WTC11 (cell line): ENCODE results near the gene SIRT5. TPM values are rescaled to one million over a fixed set of nuclear protein-coding genes. Genes with fewer than 3 reads are reported as not detected.
A peak's percentile ranks its signal among the peaks of the same experiment; 100 is the strongest.

Experiments
- ATAC-seq: fragments of 200-7000 bp; cut with Tn5 transposase; 2 replicates; pipeline ENCODE4 v1.10.0; 2021; ENCODE audit warnings: mild to moderate bottlenecking, moderate library complexity
- CTCF ChIA-PET: fragments of 300-600 bp; sonication (Branson Sonifier 250); formaldehyde crosslinking; loops from one replicate; lab custom pipeline; 2021; ENCODE audit warnings: antibody characterized with exemption; lab: Charles Lee
- POLR2A ChIA-PET: fragments of 350-600 bp; sonication (Branson Sonifier 250); formaldehyde crosslinking; loops from one replicate; lab custom pipeline; 2021; ENCODE audit warnings: antibody characterized with exemption; lab: Charles Lee
- DNase-seq: peaks from one replicate; pipeline ENCODE4 v3.0.0; 2021; ENCODE audit warnings: low spot score
- H3K27ac Mint-ChIP-seq: 2 replicates; pipeline ENCODE4 v1.8.0; 2021; ENCODE audit warnings: mixed read lengths
- H3K27me3 Mint-ChIP-seq: 2 replicates; pipeline ENCODE4 v1.8.0; 2021; ENCODE audit warnings: low read depth, mild to moderate bottlenecking, moderate library complexity, mixed read lengths
- H3K36me3 Mint-ChIP-seq: 2 replicates; pipeline ENCODE4 v1.8.0; 2021; ENCODE audit warnings: mixed read lengths
- H3K4me1 Mint-ChIP-seq: 2 replicates; pipeline ENCODE4 v1.8.0; 2022; ENCODE audit warnings: mixed read lengths
- H3K4me3 Mint-ChIP-seq: 2 replicates; pipeline ENCODE4 v1.8.0; 2021; ENCODE audit warnings: mild to moderate bottlenecking, moderate library complexity, mixed read lengths
- H3K9me3 Mint-ChIP-seq: 2 replicates; pipeline ENCODE4 v1.8.0; 2021; ENCODE audit warnings: mixed read lengths
- CREM ChIP-seq: sonication (generic); formaldehyde crosslinking; IDR thresholded peaks from 2 replicates; pipeline ENCODE4 v1.8.1; 2022; ENCODE audit warnings: mild to moderate bottlenecking, missing genetic modification reagents, moderate library complexity
- FOXJ3 ChIP-seq: sonication (generic); formaldehyde crosslinking; IDR thresholded peaks from 2 replicates; pipeline ENCODE4 v1.9.0; 2021; ENCODE audit warnings: missing genetic modification reagents, mild to moderate bottlenecking, borderline replicate concordance
- NR2C2 ChIP-seq: sonication (generic); formaldehyde crosslinking; IDR thresholded peaks from 2 replicates; pipeline ENCODE4 v1.8.0; 2022; ENCODE audit warnings: mild to moderate bottlenecking, missing genetic modification reagents
- SP1 ChIP-seq: sonication (generic); formaldehyde crosslinking; conservative IDR thresholded peaks from 2 replicates; pipeline ENCODE4 v1.8.1; 2022; ENCODE audit warnings: missing genetic modification reagents
- ZNF121 ChIP-seq: sonication (generic); formaldehyde crosslinking; IDR thresholded peaks from 2 replicates; pipeline ENCODE4 v1.8.0; 2023; ENCODE audit warnings: missing genetic modification reagents
- ZNF263 ChIP-seq: sonication (generic); formaldehyde crosslinking; IDR thresholded peaks from 2 replicates; pipeline ENCODE4 v1.8.1; 2022; ENCODE audit warnings: low read depth, mild to moderate bottlenecking, moderate library complexity, missing genetic modification reagents
- ZNF416 ChIP-seq: fragments of 250-450 bp; sonication (Bioruptor Pico); IDR thresholded peaks from 2 replicates; pipeline ENCODE4 v1.9.0; 2021; ENCODE audit warnings: mild to moderate bottlenecking, inconsistent platforms
- total RNA-seq: library from RNA; stranded (reverse); gene quantifications from 3 replicates; pipeline ENCODE4 v1.2.3, GENCODE V29; 2021
- TF ChIP-seq, protein P1 (sequence below): sonication (generic); formaldehyde crosslinking; conservative IDR thresholded peaks from 2 replicates; pipeline ENCODE4 v1.8.1; 2022; ENCODE audit warnings: mild to moderate bottlenecking, missing genetic modification reagents
- TF ChIP-seq, protein P2 (sequence below): sonication (generic); formaldehyde crosslinking; IDR thresholded peaks from 2 replicates; pipeline ENCODE4 v1.8.0; 2022; ENCODE audit warnings: mild to moderate bottlenecking, missing genetic modification reagents
- TF ChIP-seq, protein P3 (sequence below): sonication (generic); formaldehyde crosslinking; IDR thresholded peaks from 2 replicates; pipeline ENCODE4 v1.8.1; 2023; ENCODE audit warnings: mild to moderate bottlenecking, missing genetic modification reagents, moderate library complexity
- TF ChIP-seq, protein P4 (sequence below): sonication (generic); formaldehyde crosslinking; IDR thresholded peaks from 2 replicates; pipeline ENCODE4 v1.8.1; 2023; ENCODE audit warnings: mild to moderate bottlenecking, missing genetic modification reagents, moderate library complexity
- TF ChIP-seq, protein P5 (sequence below): sonication (generic); formaldehyde crosslinking; IDR thresholded peaks from 2 replicates; pipeline ENCODE4 v1.8.1; 2022; ENCODE audit warnings: mild to moderate bottlenecking, missing genetic modification reagents, moderate library complexity, borderline replicate concordance
- TF ChIP-seq, protein P6 (sequence below): sonication (generic); formaldehyde crosslinking; IDR thresholded peaks from 2 replicates; pipeline ENCODE4 v1.8.1; 2023; ENCODE audit warnings: mild to moderate bottlenecking, missing genetic modification reagents, borderline replicate concordance
- TF ChIP-seq, protein P7 (sequence below): fragments of 200-600 bp; IDR thresholded peaks from 2 replicates; pipeline ENCODE4 v1.8.0; 2022; ENCODE audit warnings: antibody characterized with exemption

Gene SIRT5
- total RNA-seq, 1 experiment from 2014 or later, result 11.8 TPM

DNA sequence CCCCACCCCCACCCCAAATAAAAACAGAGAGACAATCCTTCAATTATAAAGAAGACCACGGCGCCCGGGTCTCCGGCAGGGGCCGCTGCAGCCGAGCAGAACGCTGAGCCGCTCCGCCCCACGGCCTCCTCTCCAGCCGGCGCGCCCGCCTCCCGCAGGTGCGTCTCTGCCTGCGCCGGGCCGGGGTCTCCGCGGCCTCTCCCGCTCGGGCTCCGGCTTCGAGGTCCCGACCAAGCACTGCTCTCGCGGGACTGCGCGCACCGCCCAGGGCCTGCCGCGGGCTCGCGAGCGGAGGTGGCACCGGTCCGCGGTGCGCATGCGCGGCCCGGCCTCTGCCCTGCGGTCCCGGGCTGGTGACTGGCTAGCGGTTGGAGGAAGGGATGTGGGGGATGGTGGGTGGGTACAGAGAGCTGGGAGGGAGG, 241 bp upstream of the SIRT5 start (continued):
- TF ChIP-seq, protein P1, sequence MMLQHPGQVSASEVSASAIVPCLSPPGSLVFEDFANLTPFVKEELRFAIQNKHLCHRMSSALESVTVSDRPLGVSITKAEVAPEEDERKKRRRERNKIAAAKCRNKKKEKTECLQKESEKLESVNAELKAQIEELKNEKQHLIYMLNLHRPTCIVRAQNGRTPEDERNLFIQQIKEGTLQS (CRISPR knock-in tag), result no peak
- TF ChIP-seq ZNF416 (CRISPR knock-in tag) (no peak), NR2C2 (no peak), ZNF121 (peak; percentile 94), CREM (CRISPR knock-in tag) (peak; percentile 14; the same call in 1 of the 2 replicates), FOXJ3 (CRISPR knock-in tag) (no peak), SP1 (CRISPR knock-in tag) (peak; percentile 54; the same call in 1 of the 2 replicates), ZNF263 (no peak)
- TF ChIP-seq, protein P2, sequence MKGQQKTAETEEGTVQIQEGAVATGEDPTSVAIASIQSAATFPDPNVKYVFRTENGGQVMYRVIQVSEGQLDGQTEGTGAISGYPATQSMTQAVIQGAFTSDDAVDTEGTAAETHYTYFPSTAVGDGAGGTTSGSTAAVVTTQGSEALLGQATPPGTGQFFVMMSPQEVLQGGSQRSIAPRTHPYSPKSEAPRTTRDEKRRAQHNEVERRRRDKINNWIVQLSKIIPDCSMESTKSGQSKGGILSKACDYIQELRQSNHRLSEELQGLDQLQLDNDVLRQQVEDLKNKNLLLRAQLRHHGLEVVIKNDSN (CRISPR knock-in tag), result no peak; the same call in 1 of the 2 replicates
- TF ChIP-seq, protein P3, sequence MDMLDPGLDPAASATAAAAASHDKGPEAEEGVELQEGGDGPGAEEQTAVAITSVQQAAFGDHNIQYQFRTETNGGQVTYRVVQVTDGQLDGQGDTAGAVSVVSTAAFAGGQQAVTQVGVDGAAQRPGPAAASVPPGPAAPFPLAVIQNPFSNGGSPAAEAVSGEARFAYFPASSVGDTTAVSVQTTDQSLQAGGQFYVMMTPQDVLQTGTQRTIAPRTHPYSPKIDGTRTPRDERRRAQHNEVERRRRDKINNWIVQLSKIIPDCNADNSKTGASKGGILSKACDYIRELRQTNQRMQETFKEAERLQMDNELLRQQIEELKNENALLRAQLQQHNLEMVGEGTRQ (CRISPR knock-in tag), result no peak
- TF ChIP-seq, protein P4, sequence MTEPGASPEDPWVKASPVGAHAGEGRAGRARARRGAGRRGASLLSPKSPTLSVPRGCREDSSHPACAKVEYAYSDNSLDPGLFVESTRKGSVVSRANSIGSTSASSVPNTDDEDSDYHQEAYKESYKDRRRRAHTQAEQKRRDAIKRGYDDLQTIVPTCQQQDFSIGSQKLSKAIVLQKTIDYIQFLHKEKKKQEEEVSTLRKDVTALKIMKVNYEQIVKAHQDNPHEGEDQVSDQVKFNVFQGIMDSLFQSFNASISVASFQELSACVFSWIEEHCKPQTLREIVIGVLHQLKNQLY (CRISPR knock-in tag), result no peak
- TF ChIP-seq, all 79 proteins: peak for 8

DNA sequence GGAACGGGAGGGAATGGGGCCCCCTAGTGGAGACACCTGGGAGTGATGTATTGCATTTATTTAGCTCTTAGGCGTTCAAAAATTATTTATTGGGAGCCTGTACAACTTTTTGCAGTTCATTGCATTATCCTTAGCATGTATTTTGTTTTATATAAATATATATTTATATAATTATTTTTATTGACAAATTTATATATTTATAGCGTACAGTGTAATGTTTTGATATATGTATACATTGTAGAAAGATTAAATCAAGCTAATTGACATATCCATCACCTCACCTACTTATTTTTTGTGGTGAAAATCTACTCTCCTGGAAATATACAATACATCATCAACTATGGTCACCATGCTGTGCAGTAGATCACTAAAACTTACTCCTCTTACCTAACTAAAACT, 975 bp downstream of the SIRT5 start:
- POLR2A ChIA-PET, result interaction anchor here (0.8 to 1.9 kb wide), 8 partner anchors 19 to 247 kb away, joined by 3 to 18 read pairs (median 4); partner anchors contain the start of genes GFOD1, NOL7 and TBC1D7
- H3K27ac Mint-ChIP-seq, result peak overlapping the region; percentile 98
- H3K4me3 Mint-ChIP-seq, result peak overlapping the region; percentile 92
- peaks cover 6% of the 10 kb centered on the region; the same call in 1 of the 2 replicates for H3K9me3 Mint-ChIP-seq
- no peaks in the 10 kb centered on the region for H3K27me3 Mint-ChIP-seq
- TF ChIP-seq, protein P5, sequence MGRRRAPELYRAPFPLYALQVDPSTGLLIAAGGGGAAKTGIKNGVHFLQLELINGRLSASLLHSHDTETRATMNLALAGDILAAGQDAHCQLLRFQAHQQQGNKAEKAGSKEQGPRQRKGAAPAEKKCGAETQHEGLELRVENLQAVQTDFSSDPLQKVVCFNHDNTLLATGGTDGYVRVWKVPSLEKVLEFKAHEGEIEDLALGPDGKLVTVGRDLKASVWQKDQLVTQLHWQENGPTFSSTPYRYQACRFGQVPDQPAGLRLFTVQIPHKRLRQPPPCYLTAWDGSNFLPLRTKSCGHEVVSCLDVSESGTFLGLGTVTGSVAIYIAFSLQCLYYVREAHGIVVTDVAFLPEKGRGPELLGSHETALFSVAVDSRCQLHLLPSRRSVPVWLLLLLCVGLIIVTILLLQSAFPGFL (CRISPR knock-in tag), result no peak
- TF ChIP-seq, protein P6, sequence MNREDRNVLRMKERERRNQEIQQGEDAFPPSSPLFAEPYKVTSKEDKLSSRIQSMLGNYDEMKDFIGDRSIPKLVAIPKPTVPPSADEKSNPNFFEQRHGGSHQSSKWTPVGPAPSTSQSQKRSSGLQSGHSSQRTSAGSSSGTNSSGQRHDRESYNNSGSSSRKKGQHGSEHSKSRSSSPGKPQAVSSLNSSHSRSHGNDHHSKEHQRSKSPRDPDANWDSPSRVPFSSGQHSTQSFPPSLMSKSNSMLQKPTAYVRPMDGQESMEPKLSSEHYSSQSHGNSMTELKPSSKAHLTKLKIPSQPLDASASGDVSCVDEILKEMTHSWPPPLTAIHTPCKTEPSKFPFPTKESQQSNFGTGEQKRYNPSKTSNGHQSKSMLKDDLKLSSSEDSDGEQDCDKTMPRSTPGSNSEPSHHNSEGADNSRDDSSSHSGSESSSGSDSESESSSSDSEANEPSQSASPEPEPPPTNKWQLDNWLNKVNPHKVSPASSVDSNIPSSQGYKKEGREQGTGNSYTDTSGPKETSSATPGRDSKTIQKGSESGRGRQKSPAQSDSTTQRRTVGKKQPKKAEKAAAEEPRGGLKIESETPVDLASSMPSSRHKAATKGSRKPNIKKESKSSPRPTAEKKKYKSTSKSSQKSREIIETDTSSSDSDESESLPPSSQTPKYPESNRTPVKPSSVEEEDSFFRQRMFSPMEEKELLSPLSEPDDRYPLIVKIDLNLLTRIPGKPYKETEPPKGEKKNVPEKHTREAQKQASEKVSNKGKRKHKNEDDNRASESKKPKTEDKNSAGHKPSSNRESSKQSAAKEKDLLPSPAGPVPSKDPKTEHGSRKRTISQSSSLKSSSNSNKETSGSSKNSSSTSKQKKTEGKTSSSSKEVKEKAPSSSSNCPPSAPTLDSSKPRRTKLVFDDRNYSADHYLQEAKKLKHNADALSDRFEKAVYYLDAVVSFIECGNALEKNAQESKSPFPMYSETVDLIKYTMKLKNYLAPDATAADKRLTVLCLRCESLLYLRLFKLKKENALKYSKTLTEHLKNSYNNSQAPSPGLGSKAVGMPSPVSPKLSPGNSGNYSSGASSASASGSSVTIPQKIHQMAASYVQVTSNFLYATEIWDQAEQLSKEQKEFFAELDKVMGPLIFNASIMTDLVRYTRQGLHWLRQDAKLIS (CRISPR knock-in tag), result no peak
- TF ChIP-seq, protein P7, sequence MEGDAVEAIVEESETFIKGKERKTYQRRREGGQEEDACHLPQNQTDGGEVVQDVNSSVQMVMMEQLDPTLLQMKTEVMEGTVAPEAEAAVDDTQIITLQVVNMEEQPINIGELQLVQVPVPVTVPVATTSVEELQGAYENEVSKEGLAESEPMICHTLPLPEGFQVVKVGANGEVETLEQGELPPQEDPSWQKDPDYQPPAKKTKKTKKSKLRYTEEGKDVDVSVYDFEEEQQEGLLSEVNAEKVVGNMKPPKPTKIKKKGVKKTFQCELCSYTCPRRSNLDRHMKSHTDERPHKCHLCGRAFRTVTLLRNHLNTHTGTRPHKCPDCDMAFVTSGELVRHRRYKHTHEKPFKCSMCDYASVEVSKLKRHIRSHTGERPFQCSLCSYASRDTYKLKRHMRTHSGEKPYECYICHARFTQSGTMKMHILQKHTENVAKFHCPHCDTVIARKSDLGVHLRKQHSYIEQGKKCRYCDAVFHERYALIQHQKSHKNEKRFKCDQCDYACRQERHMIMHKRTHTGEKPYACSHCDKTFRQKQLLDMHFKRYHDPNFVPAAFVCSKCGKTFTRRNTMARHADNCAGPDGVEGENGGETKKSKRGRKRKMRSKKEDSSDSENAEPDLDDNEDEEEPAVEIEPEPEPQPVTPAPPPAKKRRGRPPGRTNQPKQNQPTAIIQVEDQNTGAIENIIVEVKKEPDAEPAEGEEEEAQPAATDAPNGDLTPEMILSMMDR, result peak; percentile 84
- TF ChIP-seq, all 79 proteins: peak for 1
- CTCF ChIA-PET, result interaction anchor here (0.5 to 2.8 kb wide), 41 partner anchors 8 to 426 kb away, joined by 3 to 41 read pairs (median 5); partner anchors contain the start of genes GFOD1, NOL7 and TBC1D7
- Mint-ChIP-seq H3K4me1 (peaks cover 36% of the 10 kb centered on the region), H3K36me3 (peaks cover 8% of the 10 kb centered on the region)
- ATAC-seq (no peak), DNase-seq (no peak)
